HCT116 (cell line): Measurements from ENCODE around the gene GDE1.

Experiments
- CTCF ChIP-seq, 3 experiments: fragments of 200-600 bp in 1 of 3; sonication (generic) in 1 of 3; IDR thresholded peaks in 2 of 3; conservative IDR thresholded peaks in 1 of 3; 2 replicates each; pipeline ENCODE4 v1.5.1; 2012 to 2017; ENCODE audit warnings: low read depth in 2 of 3, low read length in 2 of 3, antibody characterized with exemption in 1 of 3, borderline replicate concordance in 1 of 3, control low read depth in 1 of 3, mild to moderate bottlenecking in 1 of 3, mixed read lengths in 1 of 3, mixed run types in 1 of 3, moderate library complexity in 1 of 3; ENCODE audit not compliant: insufficient read depth in 1 of 3
- EZH2 ChIP-seq: fragments of 200-600 bp; sonication (generic); IDR thresholded peaks from 2 replicates; pipeline ENCODE4 v1.6.1; 2017; ENCODE audit warnings: antibody characterized with exemption, mixed run types
- EZH2phosphoT487 ChIP-seq: fragments of 200-600 bp; IDR thresholded peaks from 2 replicates; pipeline ENCODE4 v1.6.1; 2018; ENCODE audit warnings: antibody characterized with exemption, borderline replicate concordance
- MAX ChIP-seq: IDR thresholded peaks from 2 replicates; pipeline ENCODE4 v1.6.1; 2012
- POLR2AphosphoS5 ChIP-seq: IDR thresholded peaks from 2 replicates; pipeline ENCODE4 v1.6.1; 2011; ENCODE audit warnings: mild to moderate bottlenecking, low read depth, low read length, moderate library complexity
- SP1 ChIP-seq: IDR thresholded peaks from 2 replicates; pipeline ENCODE4 v1.6.1; 2012; ENCODE audit warnings: low read depth
- YY1 ChIP-seq: IDR thresholded peaks from 2 replicates; pipeline ENCODE4 v1.6.1; 2011; ENCODE audit warnings: low read length, low read depth, moderate library complexity, mild to moderate bottlenecking; ENCODE audit not compliant: insufficient replicate concordance; ENCODE audit errors: extremely low read depth

GRCh38 chr16:19488213-19488640 is 33.7 kb downstream of the GDE1 start:
- TF ChIP-seq YY1 (no peak), SP1 (no peak), POLR2AphosphoS5 (no peak), CTCF (IDR thresholded peaks at IDR 0.05 in 2 of 3, conservative IDR thresholded peaks at IDR 0.05 in 1 of 3; ENCODE audit: borderline replicate concordance in 1 of 3, insufficient read depth in 1 of 3, low read depth in 2 of 3, low read length in 2 of 3) (no peak), MAX (no peak), EZH2phosphoT487 (no peak), EZH2 (no peak)
